ENCODE measurements around the gene USP17L12.
"Not testable (repeated sequence)": the region's sequence is repeated elsewhere in the genome, so short reads cannot be mapped to it uniquely, and the experiment has no call there.

The USP17L12 gene, protein sequence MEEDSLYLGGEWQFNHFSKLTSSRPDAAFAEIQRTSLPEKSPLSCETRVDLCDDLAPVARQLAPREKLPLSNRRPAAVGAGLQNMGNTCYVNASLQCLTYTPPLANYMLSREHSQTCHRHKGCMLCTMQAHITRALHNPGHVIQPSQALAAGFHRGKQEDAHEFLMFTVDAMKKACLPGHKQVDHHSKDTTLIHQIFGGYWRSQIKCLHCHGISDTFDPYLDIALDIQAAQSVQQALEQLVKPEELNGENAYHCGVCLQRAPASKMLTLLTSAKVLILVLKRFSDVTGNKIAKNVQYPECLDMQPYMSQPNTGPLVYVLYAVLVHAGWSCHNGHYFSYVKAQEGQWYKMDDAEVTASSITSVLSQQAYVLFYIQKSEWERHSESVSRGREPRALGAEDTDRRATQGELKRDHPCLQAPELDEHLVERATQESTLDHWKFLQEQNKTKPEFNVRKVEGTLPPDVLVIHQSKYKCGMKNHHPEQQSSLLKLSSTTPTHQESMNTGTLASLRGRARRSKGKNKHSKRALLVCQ

DNA sequence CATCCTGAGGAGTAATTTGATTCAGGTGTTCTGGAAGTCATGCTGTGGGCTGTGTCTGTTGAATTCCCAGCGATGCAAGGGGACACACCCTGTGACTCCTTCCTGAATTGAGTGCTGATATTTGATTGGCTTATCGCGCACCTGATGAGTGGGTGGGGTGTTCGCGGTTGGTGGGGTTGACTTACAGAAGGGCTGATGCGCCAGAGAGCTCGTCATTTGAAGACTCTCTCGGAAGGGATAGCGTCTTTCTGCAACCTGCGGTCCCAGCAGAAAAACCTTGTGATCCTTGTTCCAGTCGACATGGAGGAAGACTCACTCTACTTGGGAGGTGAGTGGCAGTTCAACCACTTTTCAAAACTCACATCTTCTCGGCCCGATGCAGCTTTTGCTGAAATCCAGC lies at the start of gene USP17L12:
USP17L12 (plus strand) TSS at position 301 of the 400 bp plus-strand sequence; CDS start at position 301, 0 bp downstream.
- not testable (repeated sequence) for DNase-seq

DNA sequence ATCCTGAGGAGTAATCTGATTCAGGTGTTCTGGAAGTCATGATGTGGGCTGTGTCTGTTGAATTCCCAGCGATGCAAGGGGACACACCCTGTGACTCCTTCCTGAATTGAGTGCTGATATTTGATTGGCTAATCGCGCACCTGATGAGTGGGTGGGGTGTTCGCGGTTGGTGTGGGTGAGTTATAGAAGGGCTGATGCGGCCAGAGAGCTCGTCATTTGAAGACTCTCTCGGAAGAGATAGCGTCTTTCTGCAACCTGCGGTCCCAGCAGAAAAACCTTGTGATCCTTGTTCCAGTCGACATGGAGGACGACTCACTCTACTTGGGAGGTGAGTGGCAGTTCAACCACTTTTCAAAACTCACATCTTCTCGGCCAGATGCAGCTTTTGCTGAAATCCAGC lies 9.6 kb upstream of the USP17L12 start, which contains the start of gene USP17L10:
USP17L10 (plus strand) TSS at position 301 of the 400 bp plus-strand sequence; CDS start at position 301, 0 bp downstream.
- DNase-seq, result not testable (repeated sequence)

DNA sequence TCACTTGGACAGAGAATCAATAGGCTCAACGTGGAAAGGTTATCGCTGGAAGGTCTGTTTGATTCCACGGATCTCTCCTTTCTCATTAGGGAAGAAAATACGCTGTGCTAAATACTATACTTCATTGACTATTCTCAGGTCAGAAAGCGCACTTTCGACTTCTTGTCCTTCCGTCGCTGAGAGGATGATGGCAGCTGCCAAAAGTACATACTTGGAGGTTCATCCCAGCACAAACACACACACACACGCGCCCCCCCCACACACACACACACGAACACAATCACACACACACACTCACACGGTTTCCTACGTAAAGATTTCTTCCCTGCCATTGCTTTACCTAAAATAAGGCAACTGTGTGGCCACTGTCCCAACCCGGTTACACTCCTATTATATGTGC lies 5.3 kb upstream of the USP17L12 start:
- DNase-seq, result not testable (repeated sequence)

DNA sequence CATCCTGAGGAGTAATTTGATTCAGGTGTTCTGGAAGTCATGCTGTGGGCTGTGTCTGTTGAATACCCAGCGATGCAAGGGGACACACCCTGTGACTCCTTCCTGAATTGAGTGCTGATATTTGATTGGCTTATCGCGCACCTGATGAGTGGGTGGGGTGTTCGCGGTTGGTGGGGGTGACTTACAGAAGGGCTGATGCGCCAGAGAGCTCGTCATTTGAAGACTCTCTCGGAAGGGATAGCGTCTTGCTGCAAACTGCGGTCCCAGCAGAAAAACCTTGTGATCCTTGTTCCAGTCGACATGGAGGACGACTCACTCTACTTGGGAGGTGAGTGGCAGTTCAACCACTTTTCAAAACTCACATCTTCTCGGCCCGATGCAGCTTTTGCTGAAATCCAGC lies 4.8 kb upstream of the USP17L12 start, which contains the start of gene USP17L11:
USP17L11 (plus strand) TSS at position 301 of the 400 bp plus-strand sequence; CDS start at position 301, 0 bp downstream.
- not testable (repeated sequence) for DNase-seq

DNA sequence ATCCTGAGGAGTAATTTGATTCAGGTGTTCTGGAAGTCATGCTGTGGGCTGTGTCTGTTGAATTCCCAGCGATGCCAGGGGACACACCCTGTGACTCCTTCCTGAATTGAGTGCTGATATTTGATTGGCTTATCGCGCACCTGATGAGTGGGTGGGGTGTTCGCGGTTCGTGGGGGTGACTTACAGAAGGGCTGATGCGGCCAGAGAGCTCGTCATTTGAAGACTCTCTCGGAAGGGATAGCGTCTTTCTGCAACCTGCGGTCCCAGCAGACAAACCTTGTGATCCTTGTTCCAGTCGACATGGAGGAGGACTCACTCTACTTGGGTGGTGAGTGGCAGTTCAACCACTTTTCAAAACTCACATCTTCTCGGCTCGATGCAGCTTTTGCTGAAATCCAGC lies 4.6 kb downstream of the USP17L12 start, which contains the start of gene USP17L13:
USP17L13 (plus strand) TSS at position 301 of the 400 bp plus-strand sequence; CDS start at position 301, 0 bp downstream.
- not testable (repeated sequence) for DNase-seq

DNA sequence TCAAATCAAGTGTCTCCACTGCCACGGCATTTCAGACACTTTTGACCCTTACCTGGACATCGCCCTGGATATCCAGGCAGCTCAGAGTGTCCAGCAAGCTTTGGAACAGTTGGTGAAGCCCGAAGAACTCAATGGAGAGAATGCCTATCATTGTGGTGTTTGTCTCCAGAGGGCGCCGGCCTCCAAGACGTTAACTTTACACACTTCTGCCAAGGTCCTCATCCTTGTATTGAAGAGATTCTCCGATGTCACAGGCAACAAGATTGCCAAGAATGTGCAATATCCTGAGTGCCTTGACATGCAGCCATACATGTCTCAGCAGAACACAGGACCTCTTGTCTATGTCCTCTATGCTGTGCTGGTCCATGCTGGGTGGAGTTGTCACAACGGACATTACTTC lies 10.3 kb downstream of the USP17L12 start:
- DNase-seq, result not testable (repeated sequence)

DNA sequence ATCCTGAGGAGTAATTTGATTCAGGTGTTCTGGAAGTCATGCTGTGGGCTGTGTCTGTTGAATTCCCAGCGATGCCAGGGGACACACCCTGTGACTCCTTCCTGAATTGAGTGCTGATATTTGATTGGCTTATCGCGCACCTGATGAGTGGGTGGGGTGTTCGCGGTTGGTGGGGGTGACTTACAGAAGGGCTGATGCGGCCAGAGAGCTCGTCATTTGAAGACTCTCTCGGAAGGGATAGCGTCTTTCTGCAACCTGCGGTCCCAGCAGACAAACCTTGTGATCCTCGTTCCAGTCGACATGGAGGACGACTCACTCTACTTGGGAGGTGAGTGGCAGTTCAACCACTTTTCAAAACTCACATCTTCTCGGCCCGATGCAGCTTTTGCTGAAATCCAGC lies 14.1 kb downstream of the USP17L12 start, which contains the start of gene USP17L15:
USP17L15 (plus strand) TSS at position 301 of the 400 bp plus-strand sequence; CDS start at position 301, 0 bp downstream.
- not testable (repeated sequence) for DNase-seq

DNA sequence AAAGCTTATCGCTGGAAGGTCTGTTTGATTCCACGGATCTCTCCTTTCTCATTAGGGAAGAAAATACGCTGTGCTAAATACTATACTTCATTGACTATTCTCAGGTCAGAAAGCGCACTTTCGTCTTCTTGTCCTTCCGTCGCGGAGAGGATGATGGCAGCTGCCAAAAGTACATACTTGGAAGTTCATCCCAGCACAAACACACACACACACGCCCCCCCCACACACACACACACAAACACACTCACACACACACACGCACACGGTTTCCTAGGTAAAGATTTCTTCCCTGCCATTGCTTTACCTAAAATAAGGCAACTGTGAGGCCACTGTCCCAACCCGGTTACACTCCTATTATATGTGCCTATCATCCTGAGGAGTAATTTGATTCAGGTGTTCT lies 18.5 kb downstream of the USP17L12 start:
- DNase-seq, result not testable (repeated sequence)

DNA sequence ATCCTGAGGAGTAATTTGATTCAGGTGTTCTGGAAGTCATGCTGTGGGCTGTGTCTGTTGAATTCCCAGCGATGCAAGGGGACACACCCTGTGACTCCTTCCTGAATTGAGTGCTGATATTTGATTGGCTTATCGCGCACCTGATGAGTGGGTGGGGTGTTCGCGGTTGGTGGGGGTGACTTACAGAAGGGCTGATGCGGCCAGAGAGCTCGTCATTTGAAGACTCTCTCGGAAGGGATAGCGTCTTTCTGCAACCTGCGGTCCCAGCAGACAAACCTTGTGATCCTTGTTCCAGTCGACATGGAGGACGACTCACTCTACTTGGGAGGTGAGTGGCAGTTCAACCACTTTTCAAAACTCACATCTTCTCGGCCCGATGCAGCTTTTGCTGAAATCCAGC lies 23.6 kb downstream of the USP17L12 start, which contains the start of gene USP17L17:
USP17L17 (plus strand) TSS at position 301 of the 400 bp plus-strand sequence; CDS start at position 301, 0 bp downstream.
- DNase-seq, result not testable (repeated sequence)

DNA sequence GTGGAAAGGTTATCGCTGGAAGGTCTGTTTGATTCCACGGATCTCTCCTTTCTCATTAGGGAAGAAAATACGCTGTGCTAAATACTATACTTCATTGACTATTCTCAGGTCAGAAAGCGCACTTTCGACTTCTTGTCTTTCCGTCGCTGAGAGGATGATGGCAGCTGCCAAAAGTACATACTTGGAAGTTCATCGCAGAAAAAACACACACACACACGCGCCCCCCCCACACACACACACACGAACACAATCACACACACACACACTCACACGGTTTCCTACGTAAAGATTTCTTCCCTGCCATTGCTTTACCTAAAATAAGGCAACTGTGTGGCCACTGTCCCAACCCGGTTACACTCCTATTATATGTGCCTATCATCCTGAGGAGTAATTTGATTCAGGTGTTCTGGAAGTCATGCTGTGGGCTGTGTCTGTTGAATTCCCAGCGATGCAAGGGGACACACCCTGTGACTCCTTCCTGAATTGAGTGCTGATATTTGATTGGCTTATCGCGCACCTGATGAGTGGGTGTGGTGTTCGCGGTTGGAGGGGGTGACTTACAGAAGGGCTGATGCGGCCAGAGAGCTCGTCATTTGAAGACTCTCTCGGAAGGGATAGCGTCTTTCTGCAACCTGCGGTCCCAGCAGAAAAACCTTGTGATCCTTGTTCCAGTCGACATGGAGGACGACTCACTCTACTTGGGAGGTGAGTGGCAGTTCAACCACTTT lies 28.2 kb downstream of the USP17L12 start, which contains the start of gene USP17L18:
USP17L18 (plus strand) TSS at position 678 of the 728 bp plus-strand sequence; CDS start at position 678, 0 bp downstream.
- not testable (repeated sequence) for DNase-seq

DNA sequence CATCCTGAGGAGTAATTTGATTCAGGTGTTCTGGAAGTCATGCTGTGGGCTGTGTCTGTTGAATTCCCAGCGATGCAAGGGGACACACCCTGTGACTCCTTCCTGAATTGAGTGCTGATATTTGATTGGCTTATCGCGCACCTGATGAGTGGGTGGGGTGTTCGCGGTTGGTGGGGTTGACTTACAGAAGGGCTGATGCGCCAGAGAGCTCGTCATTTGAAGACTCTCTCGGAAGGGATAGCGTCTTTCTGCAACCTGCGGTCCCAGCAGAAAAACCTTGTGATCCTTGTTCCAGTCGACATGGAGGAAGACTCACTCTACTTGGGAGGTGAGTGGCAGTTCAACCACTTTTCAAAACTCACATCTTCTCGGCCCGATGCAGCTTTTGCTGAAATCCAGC lies 33.1 kb downstream of the USP17L12 start, which contains the start of gene USP17L19:
USP17L19 (plus strand) TSS at position 301 of the 400 bp plus-strand sequence; CDS start at position 301, 0 bp downstream.
- DNase-seq, result not testable (repeated sequence)

DNA sequence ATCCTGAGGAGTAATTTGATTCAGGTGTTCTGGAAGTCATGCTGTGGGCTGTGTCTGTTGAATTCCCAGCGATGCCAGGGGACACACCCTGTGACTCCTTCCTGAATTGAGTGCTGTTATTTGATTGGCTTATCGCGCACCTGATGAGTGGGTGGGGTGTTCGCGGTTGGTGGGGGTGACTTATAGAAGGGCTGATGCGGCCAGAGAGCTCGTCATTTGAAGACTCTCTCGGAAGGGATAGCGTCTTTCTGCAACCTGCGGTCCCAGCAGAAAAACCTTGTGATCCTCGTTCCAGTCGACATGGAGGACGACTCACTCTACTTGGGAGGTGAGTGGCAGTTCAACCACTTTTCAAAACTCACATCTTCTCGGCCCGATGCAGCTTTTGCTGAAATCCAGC lies 37.9 kb downstream of the USP17L12 start, which contains the start of gene USP17L20:
USP17L20 (plus strand) TSS at position 301 of the 400 bp plus-strand sequence; CDS start at position 301, 0 bp downstream.
- not testable (repeated sequence) for DNase-seq

DNA sequence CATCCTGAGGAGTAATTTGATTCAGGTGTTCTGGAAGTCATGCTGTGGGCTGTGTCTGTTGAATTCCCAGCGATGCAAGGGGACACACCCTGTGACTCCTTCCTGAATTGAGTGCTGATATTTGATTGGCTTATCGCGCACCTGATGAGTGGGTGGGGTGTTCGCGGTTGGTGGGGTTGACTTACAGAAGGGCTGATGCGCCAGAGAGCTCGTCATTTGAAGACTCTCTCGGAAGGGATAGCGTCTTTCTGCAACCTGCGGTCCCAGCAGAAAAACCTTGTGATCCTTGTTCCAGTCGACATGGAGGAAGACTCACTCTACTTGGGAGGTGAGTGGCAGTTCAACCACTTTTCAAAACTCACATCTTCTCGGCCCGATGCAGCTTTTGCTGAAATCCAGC lies 42.6 kb downstream of the USP17L12 start, which contains the start of gene USP17L21:
USP17L21 (plus strand) TSS at position 301 of the 400 bp plus-strand sequence; CDS start at position 301, 0 bp downstream.
- not testable (repeated sequence) for DNase-seq

DNA sequence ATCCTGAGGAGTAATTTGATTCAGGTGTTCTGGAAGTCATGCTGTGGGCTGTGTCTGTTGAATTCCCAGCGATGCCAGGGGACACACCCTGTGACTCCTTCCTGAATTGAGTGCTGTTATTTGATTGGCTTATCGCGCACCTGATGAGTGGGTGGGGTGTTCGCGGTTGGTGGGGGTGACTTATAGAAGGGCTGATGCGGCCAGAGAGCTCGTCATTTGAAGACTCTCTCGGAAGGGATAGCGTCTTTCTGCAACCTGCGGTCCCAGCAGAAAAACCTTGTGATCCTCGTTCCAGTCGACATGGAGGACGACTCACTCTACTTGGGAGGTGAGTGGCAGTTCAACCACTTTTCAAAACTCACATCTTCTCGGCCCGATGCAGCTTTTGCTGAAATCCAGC lies 47.4 kb downstream of the USP17L12 start, which contains the start of gene USP17L22:
USP17L22 (plus strand) TSS at position 301 of the 400 bp plus-strand sequence; CDS start at position 301, 0 bp downstream.
- DNase-seq, result not testable (repeated sequence)

Measured in T1000 (cell line).